Measurements from ENCODE around the gene RAB6B.

The RAB6B gene

DNA sequence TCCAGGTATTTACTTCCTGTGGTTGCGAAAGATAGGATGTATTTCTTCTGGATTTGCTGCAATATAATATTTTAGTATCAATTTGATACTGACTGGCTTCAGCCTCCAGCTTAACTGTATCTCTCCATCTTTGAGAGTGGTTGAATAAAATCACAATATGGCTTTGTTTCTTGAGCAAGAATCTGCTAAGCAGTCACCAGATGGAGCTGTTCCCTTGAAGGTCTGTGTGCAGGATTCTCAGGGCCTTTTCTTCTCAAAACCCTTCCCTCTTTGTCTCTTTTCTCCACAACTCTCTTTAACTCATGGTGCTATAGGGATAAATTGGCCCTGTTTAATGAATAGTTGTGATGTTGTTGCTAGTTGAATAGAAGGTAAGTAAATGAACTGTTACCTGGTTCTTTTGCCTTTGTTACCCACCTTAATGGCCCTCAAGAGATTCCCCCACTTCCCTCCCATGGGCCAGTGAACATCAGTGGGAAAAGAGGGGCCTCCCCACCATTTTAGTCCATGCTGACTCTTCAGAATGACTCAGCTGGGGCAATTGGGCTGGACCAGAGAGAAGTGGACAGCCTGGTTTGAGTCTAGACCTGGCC lies 34.8 kb upstream of the RAB6B start:
- peak; percentile 61 for DNase-seq (ENCODE audit: low read depth)

DNA sequence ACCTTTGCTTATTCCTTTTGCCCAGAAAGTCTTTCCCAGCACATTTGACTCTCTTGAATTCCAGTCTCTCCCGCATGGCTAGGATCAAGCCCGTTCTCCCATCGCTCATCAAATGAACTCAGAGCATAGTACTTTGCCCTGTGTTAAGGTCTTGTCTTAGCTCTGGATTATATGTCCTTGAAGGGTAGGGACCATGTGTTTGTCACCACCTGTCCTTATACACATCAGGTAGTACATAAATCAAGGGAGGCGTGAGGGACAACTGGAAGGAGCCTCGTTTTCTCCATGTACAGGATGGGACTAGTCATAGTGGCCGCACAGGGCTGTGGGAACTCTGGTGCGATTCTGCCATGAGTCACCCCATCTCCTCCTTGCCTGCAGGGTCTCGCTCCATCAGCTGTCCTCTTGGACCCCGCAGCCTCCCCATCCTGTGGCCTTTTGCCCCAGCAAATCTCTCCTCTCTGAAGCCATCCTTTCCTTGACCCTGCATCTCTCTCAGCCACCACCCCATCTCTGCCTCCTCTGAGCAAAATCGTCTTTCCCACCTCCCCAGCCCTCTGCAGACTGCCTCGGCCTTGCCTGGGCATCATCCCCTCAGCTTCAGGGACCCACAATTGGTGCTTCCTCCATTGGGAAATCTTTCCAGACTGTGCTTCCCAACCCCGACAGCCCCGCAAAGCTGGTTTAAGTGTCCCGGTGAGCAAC lies 33.4 kb upstream of the RAB6B start:
- DNase-seq (ENCODE audit: low read depth), result no peak

DNA sequence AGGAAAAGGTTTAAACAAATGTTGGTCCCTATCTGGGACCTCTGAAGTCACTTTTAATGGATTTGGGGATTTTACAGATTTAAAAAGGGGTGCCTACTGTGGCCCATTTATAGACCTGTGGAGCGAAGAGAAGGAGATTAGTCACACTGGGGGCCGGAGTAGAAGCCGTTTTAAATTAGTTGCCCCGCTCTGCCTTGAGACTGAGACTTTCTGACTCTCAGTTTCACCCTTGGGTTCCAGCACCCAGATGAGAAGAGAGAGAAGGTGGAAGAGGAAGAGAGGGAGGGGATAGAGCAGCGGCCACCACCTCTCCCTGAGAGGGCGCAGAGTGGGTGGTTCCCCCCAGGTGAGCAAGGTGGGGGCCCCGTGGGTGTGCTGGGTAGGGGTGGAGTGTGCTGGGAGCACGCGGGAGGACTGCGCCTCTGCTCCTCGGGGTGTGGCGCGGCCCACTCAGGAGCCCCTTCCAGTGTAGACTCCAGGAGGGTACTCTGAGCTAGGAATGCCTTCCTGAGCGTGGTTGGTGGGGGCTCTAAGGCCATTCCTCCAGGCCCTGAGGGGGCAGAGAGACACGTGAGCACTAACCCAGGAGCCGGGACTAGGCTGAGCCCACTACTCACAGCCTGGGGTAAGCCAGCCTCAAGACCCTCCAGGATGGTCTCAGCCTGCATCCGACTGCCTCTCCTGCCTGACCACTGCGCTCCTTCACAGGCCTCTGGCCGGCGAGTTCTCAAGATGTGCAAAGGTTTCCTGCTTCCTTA lies 32.6 kb upstream of the RAB6B start:
- no peak for DNase-seq (ENCODE audit: low read depth)

DNA sequence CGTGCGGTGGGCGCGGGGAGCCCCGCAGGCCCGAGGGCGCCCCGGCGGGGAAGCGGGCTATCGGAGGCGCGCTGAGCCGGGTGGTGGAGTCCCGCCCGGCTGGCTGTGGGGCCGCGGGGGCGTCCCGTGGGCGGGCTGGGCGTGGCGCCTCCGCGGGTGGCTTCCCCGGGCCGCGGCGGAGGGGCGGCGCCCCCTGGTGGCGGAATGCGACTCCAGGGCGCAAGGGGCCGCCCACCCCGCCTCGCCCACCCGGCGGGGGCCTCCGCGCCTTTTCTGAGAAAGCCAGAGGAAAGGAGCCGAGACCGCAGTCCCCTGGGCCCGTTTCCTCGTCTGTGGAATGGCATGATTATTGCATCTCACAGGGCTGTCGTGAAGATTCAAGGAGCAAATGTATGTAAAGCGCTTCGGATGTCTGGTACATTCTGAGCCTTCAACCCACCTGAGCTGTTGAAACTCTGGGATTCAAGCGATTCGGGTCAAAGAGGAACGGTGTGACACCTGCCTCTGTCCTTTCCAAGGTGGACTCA lies 31.9 kb upstream of the RAB6B start:
- no peak for DNase-seq (ENCODE audit: low read depth)

DNA sequence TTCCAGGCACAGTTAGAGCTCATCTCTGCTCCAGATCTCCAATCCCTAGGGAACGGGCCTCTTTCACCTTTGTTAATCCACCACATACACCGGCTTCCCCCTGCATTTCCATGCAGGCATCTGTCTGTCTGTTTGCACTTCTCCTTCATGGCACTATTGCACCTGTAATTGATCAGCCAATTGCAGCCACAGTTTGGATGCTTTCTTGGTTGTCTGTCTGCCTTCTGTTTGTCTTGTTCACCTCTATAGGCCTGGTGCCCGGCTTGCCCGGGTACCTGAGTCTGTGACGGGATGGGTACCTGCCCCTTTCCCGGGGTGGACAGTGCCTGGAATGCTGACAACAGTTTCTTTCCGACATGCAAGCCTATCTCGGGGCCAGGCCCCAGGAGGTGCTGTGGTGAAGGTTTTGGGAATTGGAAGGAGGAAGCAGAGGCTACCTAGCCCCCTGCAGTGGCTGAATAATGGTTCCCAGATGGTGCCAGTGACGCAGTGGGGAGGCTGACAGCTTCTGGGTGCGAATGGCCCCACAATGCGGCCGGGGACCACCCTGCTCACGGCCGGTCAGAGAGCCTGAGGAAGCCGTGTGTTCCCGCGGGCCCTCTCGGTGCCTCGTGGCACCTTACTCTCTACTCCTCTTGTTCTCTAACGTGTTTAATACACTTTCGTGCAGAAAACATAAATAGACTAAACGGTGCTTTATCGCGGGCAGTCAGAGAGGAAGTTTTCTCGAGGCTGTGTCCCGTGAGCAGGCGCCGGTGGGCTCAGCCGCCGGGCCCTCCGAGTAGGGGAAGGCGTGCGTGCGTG lies 31.3 kb upstream of the RAB6B start:
- DNase-seq (ENCODE audit: low read depth), result no peak

DNA sequence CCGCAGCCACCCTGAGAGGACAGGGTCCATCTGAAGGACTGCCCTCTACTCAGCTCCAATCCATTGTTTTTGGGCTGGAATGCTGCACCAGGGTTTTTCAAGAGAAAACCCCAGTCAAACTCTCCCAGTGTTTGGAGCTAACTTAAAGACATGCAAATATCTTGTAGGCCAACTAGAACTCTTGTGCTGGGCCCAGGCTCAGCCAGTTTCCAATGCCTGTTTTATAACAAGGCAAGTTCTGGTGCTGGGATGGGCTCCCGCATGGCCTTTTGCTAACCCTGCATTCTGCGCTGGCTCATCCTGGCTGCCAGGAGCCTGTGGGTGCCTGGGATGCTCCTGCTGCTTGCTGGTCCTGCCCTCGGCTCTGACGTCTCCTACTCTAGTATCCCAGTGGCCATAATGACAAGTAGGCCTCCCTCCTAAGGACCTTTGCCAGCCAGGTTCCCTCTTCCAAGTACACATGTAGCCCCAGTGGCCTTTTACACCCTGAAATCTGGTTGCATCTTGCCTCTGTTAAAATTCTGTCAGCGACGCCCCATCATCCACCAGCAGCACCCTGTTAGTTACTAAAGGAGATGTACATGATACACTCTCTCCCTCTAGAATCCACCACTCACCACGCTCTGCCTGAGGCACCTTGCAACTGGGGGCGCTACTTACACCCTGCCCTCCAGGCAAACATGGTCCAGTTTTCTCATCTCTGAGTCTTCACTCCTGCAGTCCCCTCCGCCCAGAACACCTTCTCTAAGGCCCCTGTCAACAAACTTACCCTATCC lies 30.5 kb upstream of the RAB6B start:
- DNase-seq (ENCODE audit: low read depth), result no peak

DNA sequence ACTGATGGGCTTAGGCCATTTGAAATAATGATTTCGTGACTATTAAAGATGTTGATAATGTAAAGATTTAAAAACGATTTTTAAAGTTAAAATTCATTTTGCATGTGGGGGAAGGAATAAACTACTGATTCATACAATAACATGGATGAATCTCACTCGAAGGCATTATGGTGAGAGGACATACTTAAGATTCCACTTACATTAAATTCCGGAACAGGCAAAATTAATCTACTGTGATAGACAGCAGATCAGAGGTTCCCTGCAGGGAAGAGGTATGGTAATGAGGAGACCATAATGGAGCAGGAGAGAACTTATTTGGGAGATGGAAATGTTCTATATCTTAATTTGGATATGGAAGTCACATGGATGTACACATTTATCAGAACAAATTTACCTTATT lies 28.4 kb upstream of the RAB6B start:
- DNase-seq (ENCODE audit: low read depth), result no peak

DNA sequence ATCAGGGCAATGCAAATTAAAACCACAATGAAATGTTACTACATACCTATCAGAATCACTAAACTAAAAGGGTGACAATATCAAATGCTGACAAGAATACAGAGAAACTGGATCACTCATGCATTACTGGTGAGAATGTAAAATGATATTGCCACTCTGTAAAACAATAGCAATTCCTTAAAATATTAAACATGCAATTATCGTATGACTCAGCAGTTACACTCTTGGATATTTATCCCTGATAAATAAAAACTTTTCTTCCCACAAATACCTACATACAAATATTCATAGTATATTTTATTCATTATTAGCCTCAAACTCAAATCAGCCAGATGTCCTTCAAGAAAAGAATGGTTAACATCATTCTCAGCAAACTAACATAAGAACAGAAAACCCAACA lies 25.9 kb upstream of the RAB6B start:
- no peak for DNase-seq (ENCODE audit: low read depth)

DNA sequence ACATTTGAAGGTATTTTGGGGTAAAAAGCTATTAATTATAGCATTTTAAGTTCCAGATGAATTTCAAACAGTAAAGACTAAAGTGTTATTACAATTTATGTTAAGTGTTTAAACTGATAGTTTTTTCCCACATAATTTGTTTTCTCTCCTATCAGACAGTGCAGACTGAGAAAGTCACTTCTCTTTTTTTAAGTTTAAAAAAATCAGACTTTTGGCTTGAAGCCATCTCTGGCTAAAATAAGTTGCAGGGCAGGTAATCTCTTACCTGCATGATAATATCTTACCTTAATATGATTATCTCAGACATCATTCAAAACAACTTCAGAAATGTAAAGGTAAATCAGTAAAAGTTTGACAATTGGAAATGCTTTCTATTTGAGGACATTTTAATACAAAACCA lies 21.5 kb upstream of the RAB6B start:
- DNase-seq (ENCODE audit: low read depth), result no peak

DNA sequence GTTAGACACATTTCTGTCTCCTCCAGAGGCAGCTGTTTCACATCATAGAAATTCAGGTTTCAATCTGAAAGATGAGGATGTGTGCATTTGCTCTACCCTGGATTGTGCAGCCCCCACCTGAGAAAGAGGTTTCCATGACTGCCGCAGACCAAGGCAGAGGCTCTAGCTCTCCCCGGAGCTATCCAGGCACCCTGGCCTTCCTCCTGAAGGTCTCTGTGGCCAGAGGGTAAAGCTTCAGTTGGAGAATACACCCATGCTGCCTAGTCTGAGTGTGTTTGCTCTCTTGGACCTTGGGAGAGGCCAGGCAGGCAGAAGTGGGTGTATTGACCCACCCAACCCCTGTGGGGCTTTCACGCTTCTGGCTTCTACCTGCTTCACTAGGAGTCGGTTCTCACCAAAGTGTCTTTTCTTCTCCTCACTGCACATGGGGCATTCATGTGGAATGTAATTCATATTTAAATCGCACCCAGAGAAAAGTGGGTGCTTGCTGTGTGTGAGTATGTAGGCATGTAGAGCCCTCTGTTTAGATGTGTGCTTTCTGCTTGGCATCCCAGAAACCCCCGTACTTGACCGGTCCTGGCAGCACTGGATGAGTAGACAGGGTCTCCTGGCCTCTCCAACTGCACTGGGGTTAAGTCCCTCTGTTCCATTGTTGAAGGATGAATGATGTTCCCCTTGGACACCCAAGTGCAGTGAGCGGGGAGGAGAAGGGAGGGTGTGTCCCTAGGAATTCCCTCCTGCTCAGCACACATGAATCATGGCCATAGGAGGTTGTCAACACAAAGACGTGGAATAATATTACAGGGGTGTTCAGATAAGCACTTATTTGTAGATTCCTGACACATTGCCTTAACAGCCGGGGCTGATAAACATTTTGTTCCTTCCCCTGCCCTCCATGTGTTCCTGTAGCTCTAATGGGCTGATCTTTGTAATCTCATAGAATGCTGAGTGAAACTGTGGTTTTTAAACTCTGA lies 20.3 kb upstream of the RAB6B start:
- DNase-seq (ENCODE audit: low read depth), result no peak

DNA sequence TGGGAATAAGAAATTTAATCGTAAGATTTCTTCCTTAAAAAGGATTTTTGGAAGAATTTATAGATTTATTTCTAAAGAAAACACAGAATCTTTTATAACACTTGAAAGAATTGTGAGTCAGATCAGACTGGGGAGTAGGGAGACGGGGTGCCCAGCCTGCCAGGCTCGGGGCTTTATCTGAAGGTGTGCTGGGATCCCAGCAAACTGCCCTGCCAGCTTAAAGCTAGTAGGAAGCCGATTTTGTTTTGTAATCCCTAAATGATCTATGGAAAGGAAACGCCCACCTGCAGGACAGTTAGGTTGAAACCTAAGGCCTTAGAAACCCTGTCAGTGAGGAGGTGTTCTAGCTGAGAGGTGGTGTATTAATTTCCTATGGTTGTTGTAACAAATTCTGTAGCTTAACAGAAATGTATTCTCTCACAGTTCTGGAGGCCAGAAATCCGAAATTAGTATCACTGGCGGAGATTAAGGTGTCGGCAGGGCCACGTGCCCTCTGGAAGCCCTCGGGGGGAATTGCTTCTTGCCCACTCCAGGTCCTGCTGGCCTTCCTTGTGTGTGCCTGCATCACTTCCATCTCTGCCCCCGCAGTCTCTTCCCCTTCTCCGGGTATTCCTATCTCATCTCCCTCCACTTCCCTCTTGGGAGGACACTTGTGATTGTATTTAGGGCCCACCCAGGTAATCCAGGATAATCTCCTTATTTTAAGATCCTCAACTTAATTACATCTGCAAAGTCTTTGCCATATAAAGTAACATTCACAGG lies 19.3 kb upstream of the RAB6B start:
- no peak for DNase-seq (ENCODE audit: low read depth)

DNA sequence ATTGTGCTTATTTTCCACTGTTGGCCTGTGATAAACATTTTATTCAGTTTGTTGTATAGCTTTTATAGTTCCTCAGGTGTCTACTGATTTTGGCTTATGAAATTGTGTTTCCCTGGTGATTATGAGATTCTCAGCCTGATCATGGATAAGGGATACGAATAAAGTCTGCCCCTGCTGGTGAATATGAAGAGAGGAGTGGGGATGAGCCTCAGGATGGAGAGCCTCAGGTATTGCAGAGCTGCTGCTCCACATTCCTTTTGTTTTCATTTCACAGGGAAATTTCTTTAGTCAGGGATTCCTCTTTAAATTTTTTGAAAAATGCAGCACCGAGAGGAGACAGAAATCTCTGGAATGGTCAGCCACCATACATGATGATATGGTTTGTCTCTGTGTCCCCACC lies 14.7 kb upstream of the RAB6B start:
- DNase-seq (ENCODE audit: low read depth), result no peak

DNA sequence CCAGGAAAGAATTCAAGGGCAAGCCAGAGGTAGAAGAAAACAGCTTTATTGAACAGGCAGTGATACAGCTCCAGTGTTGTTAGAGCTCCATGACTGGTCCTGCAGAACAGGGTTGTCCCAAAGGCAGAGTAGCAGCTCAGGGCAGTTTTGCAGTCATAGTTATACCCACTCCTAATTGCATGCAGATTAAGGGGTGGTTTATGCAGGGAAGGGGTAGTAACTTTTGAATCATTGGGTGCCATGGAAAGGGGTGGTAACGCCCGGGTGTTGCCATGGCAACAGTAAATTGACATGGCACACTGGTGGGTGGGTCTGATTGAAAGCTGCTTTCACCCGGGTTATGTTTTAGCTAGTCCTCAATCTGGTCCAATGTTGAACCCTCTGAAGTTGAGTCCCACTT lies 9.7 kb upstream of the RAB6B start:
- DNase-seq (ENCODE audit: low read depth), result no peak

DNA sequence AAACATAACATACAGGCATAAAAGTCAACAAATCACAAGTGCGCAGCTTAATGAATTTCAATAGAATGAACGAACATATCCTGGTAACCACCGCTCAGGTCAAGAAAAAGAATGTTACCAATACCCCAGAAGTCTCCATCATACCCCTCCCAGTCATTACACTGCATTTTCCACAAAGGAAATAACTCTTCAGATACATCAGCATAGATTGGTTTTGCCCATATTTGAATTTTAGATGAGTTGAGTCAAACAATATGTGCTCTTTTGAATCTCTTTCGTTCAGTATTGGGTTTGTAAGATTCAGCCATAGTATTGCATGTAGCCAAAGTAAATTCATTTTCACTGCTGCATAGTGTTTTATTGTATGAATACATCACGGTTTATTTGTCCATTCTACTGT lies 6.2 kb upstream of the RAB6B start:
- no peak for DNase-seq (ENCODE audit: low read depth)

DNA sequence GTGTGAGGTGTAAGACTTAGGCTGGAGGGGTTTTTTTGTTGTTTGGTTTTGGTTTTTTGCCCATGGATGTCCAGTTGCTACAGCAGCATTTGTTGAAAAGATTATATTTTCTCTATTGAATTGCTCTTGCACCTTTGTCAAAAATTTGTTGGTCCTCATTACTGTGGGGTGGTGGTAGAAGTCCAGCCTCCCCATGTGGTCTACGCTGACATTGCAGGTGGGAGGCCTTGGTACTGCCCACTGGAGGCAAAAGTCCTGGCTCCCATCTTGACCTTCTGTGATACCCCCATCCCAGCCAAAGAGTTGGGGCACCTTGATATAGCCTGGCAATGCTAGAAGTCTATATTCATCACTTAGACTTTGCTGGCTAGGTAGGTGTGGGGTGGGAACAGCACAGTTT lies 5.4 kb upstream of the RAB6B start:
- no peak for DNase-seq (ENCODE audit: low read depth)

DNA sequence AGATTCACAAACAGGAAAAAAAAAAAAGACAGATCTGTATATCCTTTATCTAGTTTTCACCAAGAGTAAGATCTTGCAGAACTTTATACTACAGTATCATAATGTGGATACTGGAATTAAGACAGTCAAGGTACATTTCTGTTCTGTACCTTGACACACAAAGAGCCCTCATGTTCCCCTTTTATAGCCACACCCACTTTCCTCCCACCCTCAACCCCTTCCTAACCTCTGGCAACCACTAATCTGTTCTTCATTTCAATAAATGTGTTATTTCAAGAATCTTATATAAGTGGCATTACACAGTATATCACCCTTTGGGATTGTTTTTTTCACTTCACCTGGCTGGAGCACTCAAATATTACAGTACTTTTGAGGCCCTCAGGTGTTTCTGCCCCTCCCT lies 3.6 kb upstream of the RAB6B start:
- DNase-seq (ENCODE audit: low read depth), result no peak

DNA sequence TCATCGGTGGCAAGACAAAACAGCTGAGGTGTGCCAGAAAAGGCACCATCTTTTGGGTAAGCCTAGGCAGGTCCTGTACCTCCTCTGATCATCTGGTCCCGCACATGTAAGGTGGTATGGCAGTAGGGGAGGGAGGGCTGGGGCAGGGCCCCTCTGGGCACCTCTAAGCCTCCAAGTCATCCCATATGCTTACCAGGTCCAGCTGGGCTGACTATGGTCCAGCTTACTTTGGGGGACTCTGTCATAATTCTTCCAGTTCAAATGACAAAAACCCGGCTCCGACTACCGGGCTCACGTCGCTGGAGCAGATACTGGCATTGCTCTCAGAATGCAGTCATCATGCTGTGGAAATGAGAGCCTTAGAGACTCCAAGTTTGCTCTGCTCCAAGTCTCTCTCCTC lies 1.9 kb upstream of the RAB6B start:
- DNase-seq (ENCODE audit: low read depth), result no peak

DNA sequence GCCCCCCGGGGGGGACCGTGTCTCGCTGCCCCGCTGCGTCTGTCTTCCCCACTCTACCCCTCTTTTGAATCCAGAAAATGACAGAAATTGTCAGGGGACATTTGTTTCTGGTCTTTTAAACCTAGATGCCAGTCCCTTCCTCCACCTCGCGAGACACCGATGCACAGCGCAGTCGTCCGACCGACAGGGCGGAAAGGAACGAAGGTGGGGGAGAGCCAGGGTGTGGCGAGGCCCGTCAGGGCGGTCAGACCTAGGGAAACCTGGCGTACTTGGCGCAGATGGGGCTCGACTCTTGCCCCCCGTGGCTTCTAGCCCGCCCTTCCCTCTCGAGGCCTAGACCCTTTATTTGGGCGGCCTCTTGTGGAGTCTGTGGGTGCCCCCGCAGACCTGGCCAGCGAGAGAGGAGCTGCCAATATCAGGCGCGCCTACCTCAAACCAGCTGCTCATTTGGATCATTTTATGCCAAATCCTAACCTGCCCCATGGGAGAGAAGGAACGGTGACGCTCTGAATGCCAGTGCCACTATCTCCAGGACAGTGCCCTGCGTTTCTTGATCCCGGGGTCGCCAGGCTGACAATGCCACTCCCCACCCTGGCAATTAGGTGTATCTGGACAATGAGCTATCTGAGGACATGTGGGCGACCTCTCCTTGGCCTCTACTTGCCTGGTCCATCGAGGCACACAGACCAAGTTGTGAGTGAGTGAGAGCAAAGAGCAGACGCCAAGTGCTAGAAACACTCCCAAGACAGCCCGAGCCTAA lies 500 bp upstream of the RAB6B start:
- DNase-seq (ENCODE audit: low read depth), result no peak

Measured in stromal cell of bone marrow (primary cell).